Measurements from ENCODE around the gene MAST3.

MAST3 gene

GRCh38 chr19:18183529-18183928 lies 86.0 kb downstream of the MAST3 start:
- Histone ChIP-seq H3K4me3 (ENCODE audit: low read length) (no peak overlapping the region), H3K36me3 (ENCODE audit: control insufficient read depth, low read depth, low read length) (no peaks in the 10 kb centered on the region), H3K27ac (ENCODE audit: low read length) (no peak overlapping the region), H3K4me1 (ENCODE audit: control insufficient read depth, low read depth, low read length) (peaks cover 5% of the 10 kb centered on the region), H3K9ac (ENCODE audit: low read length) (no peak overlapping the region), H3K9me3 (ENCODE audit: control insufficient read depth, low read depth, low read length) (no peaks in the 10 kb centered on the region), H3K27me3 (ENCODE audit: control insufficient read depth, insufficient read depth, low read length) (no peaks in the 10 kb centered on the region)

GRCh38 chr19:18185538-18185937 lies 88.0 kb downstream of the MAST3 start:
- H3K27ac ChIP-seq (ENCODE audit: low read length) = no peak overlapping the region
- no peaks in the 10 kb centered on the region for H3K9me3 ChIP-seq (ENCODE audit: control insufficient read depth, low read depth, low read length)
- H3K4me1 ChIP-seq (ENCODE audit: control insufficient read depth, low read depth, low read length) = peaks cover 5% of the 10 kb centered on the region
- H3K9ac ChIP-seq (ENCODE audit: low read length) = no peak overlapping the region
- H3K4me3 ChIP-seq (ENCODE audit: low read length) = no peak overlapping the region
- H3K36me3 ChIP-seq (ENCODE audit: control insufficient read depth, low read depth, low read length) = no peaks in the 10 kb centered on the region
- no peaks in the 10 kb centered on the region for H3K27me3 ChIP-seq (ENCODE audit: control insufficient read depth, insufficient read depth, low read length)

- peaks cover 18% of the 10 kb centered on the region for H3K4me1 ChIP-seq (ENCODE audit: control insufficient read depth, low read depth, low read length)
- H3K9ac ChIP-seq (ENCODE audit: low read length) = no peak overlapping the region
- H3K9me3 ChIP-seq (ENCODE audit: control insufficient read depth, low read depth, low read length) = no peaks in the 10 kb centered on the region
- no peak overlapping the region for H3K27ac ChIP-seq (ENCODE audit: low read length)
- H3K4me3 ChIP-seq (ENCODE audit: low read length) = no peak overlapping the region
- no peaks in the 10 kb centered on the region for H3K36me3 ChIP-seq (ENCODE audit: control insufficient read depth, low read depth, low read length)
- H3K27me3 ChIP-seq (ENCODE audit: control insufficient read depth, insufficient read depth, low read length) = no peaks in the 10 kb centered on the region
These were observed 92.7 kb downstream of the MAST3 start for GRCh38 chr19:18190278-18190677.

- no peak overlapping the region for H3K27ac ChIP-seq (ENCODE audit: low read length)
- H3K9me3 ChIP-seq (ENCODE audit: control insufficient read depth, low read depth, low read length) = no peaks in the 10 kb centered on the region
- H3K4me1 ChIP-seq (ENCODE audit: control insufficient read depth, low read depth, low read length) = peaks cover 13% of the 10 kb centered on the region
- no peaks in the 10 kb centered on the region for H3K27me3 ChIP-seq (ENCODE audit: control insufficient read depth, insufficient read depth, low read length)
- H3K9ac ChIP-seq (ENCODE audit: low read length) = no peak overlapping the region
- H3K4me3 ChIP-seq (ENCODE audit: low read length) = no peak overlapping the region
- peaks cover 8% of the 10 kb centered on the region for H3K36me3 ChIP-seq (ENCODE audit: control insufficient read depth, low read depth, low read length)
These were observed 94.1 kb downstream of the MAST3 start for GRCh38 chr19:18191640-18192062.

- Histone ChIP-seq H3K4me3 (ENCODE audit: low read length) (peak within 1 kb of the TSS; percentile 88), H3K36me3 (ENCODE audit: control insufficient read depth, low read depth, low read length) (peaks cover 8% of the 10 kb centered on the region), H3K9ac (ENCODE audit: low read length) (peak within 1 kb of the TSS; percentile 69), H3K4me1 (ENCODE audit: control insufficient read depth, low read depth, low read length) (peaks cover 13% of the 10 kb centered on the region), H3K9me3 (ENCODE audit: control insufficient read depth, low read depth, low read length) (no peaks in the 10 kb centered on the region), H3K27me3 (ENCODE audit: control insufficient read depth, insufficient read depth, low read length) (no peaks in the 10 kb centered on the region), H3K27ac (ENCODE audit: low read length) (no peak within 1 kb of the TSS)
These were observed 95.3 kb downstream of the MAST3 start, which contains the start of gene MPV17L2 for GRCh38 chr19:18192673-18193387. MPV17L2 (plus strand) TSS chr19:18193218; CDS start chr19:18193282, 64 bp downstream.

- H3K4me1 ChIP-seq (ENCODE audit: control insufficient read depth, low read depth, low read length) = peaks cover 13% of the 10 kb centered on the region
- H3K4me3 ChIP-seq (ENCODE audit: low read length) = peak overlapping the region; percentile 88
- H3K27me3 ChIP-seq (ENCODE audit: control insufficient read depth, insufficient read depth, low read length) = no peaks in the 10 kb centered on the region
- no peak overlapping the region for H3K27ac ChIP-seq (ENCODE audit: low read length)
- H3K9ac ChIP-seq (ENCODE audit: low read length) = peak overlapping the region; percentile 69
- no peaks in the 10 kb centered on the region for H3K9me3 ChIP-seq (ENCODE audit: control insufficient read depth, low read depth, low read length)
- peaks cover 12% of the 10 kb centered on the region for H3K36me3 ChIP-seq (ENCODE audit: control insufficient read depth, low read depth, low read length)
These were observed 96.0 kb downstream of the MAST3 start for GRCh38 chr19:18193388-18194180.

GRCh38 chr19:18194181-18194530 lies 96.6 kb downstream of the MAST3 start:
- H3K9ac ChIP-seq (ENCODE audit: low read length) = no peak overlapping the region
- H3K36me3 ChIP-seq (ENCODE audit: control insufficient read depth, low read depth, low read length) = peaks cover 12% of the 10 kb centered on the region

GRCh38 chr19:18194554-18195238 lies 97.1 kb downstream of the MAST3 start:
- Histone ChIP-seq H3K36me3 (ENCODE audit: control insufficient read depth, low read depth, low read length) (peaks cover 12% of the 10 kb centered on the region), H3K9ac (ENCODE audit: low read length) (no peak overlapping the region), H3K27ac (ENCODE audit: low read length) (no peak overlapping the region), H3K27me3 (ENCODE audit: control insufficient read depth, insufficient read depth, low read length) (no peaks in the 10 kb centered on the region), H3K4me3 (ENCODE audit: low read length) (peak overlapping the region; percentile 88), H3K4me1 (ENCODE audit: control insufficient read depth, low read depth, low read length) (peaks cover 13% of the 10 kb centered on the region), H3K9me3 (ENCODE audit: control insufficient read depth, low read depth, low read length) (no peaks in the 10 kb centered on the region)

More at GRCh38 chr19:18194181-18194530, 96.6 kb downstream of the MAST3 start:
- no peaks in the 10 kb centered on the region for H3K27me3 ChIP-seq (ENCODE audit: control insufficient read depth, insufficient read depth, low read length)
- H3K9me3 ChIP-seq (ENCODE audit: control insufficient read depth, low read depth, low read length) = no peaks in the 10 kb centered on the region
- H3K27ac ChIP-seq (ENCODE audit: low read length) = no peak overlapping the region
- peaks cover 13% of the 10 kb centered on the region for H3K4me1 ChIP-seq (ENCODE audit: control insufficient read depth, low read depth, low read length)
- H3K4me3 ChIP-seq (ENCODE audit: low read length) = peak overlapping the region; percentile 88

GRCh38 chr19:18196511-18196845 lies 98.9 kb downstream of the MAST3 start:
- Histone ChIP-seq H3K4me3 (ENCODE audit: low read length) (no peak overlapping the region), H3K27ac (ENCODE audit: low read length) (no peak overlapping the region), H3K27me3 (ENCODE audit: control insufficient read depth, insufficient read depth, low read length) (no peaks in the 10 kb centered on the region), H3K9me3 (ENCODE audit: control insufficient read depth, low read depth, low read length) (no peaks in the 10 kb centered on the region), H3K4me1 (ENCODE audit: control insufficient read depth, low read depth, low read length) (peaks cover 13% of the 10 kb centered on the region), H3K9ac (ENCODE audit: low read length) (no peak overlapping the region), H3K36me3 (ENCODE audit: control insufficient read depth, low read depth, low read length) (peaks cover 12% of the 10 kb centered on the region)

GRCh38 chr19:18197306-18197705 lies 99.7 kb downstream of the MAST3 start:
- Histone ChIP-seq H3K4me3 (ENCODE audit: low read length) (no peak overlapping the region), H3K27me3 (ENCODE audit: control insufficient read depth, insufficient read depth, low read length) (no peaks in the 10 kb centered on the region), H3K36me3 (ENCODE audit: control insufficient read depth, low read depth, low read length) (peaks cover 12% of the 10 kb centered on the region), H3K9me3 (ENCODE audit: control insufficient read depth, low read depth, low read length) (no peaks in the 10 kb centered on the region), H3K4me1 (ENCODE audit: control insufficient read depth, low read depth, low read length) (peaks cover 9% of the 10 kb centered on the region), H3K27ac (ENCODE audit: low read length) (no peak overlapping the region), H3K9ac (ENCODE audit: low read length) (no peak overlapping the region)

- Histone ChIP-seq H3K4me3 (ENCODE audit: low read length) (no peak overlapping the region), H3K9me3 (ENCODE audit: control insufficient read depth, low read depth, low read length) (no peaks in the 10 kb centered on the region), H3K9ac (ENCODE audit: low read length) (no peak overlapping the region), H3K4me1 (ENCODE audit: control insufficient read depth, low read depth, low read length) (peaks cover 7% of the 10 kb centered on the region), H3K27ac (ENCODE audit: low read length) (no peak overlapping the region), H3K27me3 (ENCODE audit: control insufficient read depth, insufficient read depth, low read length) (no peaks in the 10 kb centered on the region), H3K36me3 (ENCODE audit: control insufficient read depth, low read depth, low read length) (peaks cover 12% of the 10 kb centered on the region)
These were observed 100.4 kb downstream of the MAST3 start for GRCh38 chr19:18197941-18198340.

All from iPS-18a (cell line).